Astrocyte (in vitro differentiated cells and primary cell): ENCODE results near the gene NDST4. TPM values are rescaled to one million over a fixed set of nuclear protein-coding genes. Genes with fewer than 3 reads are reported as not detected.
A peak's percentile ranks its signal among the peaks of the same experiment; 100 is the strongest.

Experiments used
- DNase-seq: peaks from one replicate; pipeline ENCODE4 v3.0.0-alpha.2; 2010; ENCODE audit warnings: low read depth
- FAIRE-seq: peaks from 2 replicates; lab custom pipeline; 2011; peaks lifted over from hg19 to GRCh38; lab: Jason Lieb, UNC
- H2AFZ ChIP-seq: 2 replicates; pipeline ENCODE4 v1.6.0; 2012; ENCODE audit warnings: low read depth, low read length, inconsistent platforms
- H3K27ac ChIP-seq: 2 replicates; pipeline ENCODE4 v1.5.1; 2011; ENCODE audit warnings: low read depth, low read length, inconsistent platforms
- H3K27me3 ChIP-seq: 2 replicates; pipeline ENCODE4 v1.6.0; 2011; ENCODE audit warnings: low read length, inconsistent platforms; ENCODE audit not compliant: insufficient read depth
- H3K36me3 ChIP-seq: 2 replicates; pipeline ENCODE4 v1.5.1; 2011; ENCODE audit warnings: low read length, inconsistent platforms; ENCODE audit not compliant: insufficient read depth
- H3K4me1 ChIP-seq: 2 replicates; pipeline ENCODE4 v1.5.1; 2011; ENCODE audit warnings: low read length, inconsistent platforms; ENCODE audit not compliant: insufficient read depth
- H3K4me2 ChIP-seq: 2 replicates; pipeline ENCODE4 v1.6.0; 2012; ENCODE audit warnings: low read length, inconsistent platforms
- H3K4me3 ChIP-seq: 2 replicates; pipeline ENCODE4 v1.5.1; 2011; ENCODE audit warnings: low read depth, mild to moderate bottlenecking, low read length, inconsistent platforms; ENCODE audit not compliant: insufficient read depth
- H3K79me2 ChIP-seq: 2 replicates; pipeline ENCODE4 v1.6.0; 2012; ENCODE audit warnings: mild to moderate bottlenecking, low read length, inconsistent platforms; ENCODE audit not compliant: insufficient read depth
- H3K9ac ChIP-seq: 2 replicates; pipeline ENCODE4 v1.6.0; 2012; ENCODE audit warnings: mild to moderate bottlenecking, low read length, inconsistent platforms
- H3K9me3 ChIP-seq: 2 replicates; pipeline ENCODE4 v1.5.1; 2012; ENCODE audit warnings: low read depth, mild to moderate bottlenecking, low read length, inconsistent platforms; ENCODE audit not compliant: insufficient read depth
- H4K20me1 ChIP-seq: 2 replicates; pipeline ENCODE4 v1.6.0; 2012; ENCODE audit warnings: low read length, inconsistent platforms; ENCODE audit not compliant: insufficient read depth
- H3K27ac Mint-ChIP-seq: one replicate; pipeline ENCODE4 v1.8.0; 2021; ENCODE audit warnings: mild to moderate bottlenecking, mixed read lengths; ENCODE audit not compliant: unreplicated experiment
- H3K27me3 Mint-ChIP-seq: one replicate; pipeline ENCODE4 v1.8.0; 2021; ENCODE audit warnings: low read depth, mixed read lengths; ENCODE audit not compliant: unreplicated experiment
- H3K36me3 Mint-ChIP-seq: one replicate; pipeline ENCODE4 v1.8.0; 2021; ENCODE audit warnings: low read depth, mixed read lengths; ENCODE audit not compliant: unreplicated experiment
- H3K4me1 Mint-ChIP-seq: one replicate; pipeline ENCODE4 v1.8.0; 2021; ENCODE audit warnings: low read depth, mixed read lengths; ENCODE audit not compliant: unreplicated experiment
- H3K4me3 Mint-ChIP-seq: one replicate; pipeline ENCODE4 v1.8.0; 2021; ENCODE audit warnings: mild to moderate bottlenecking, moderate library complexity, mixed read lengths; ENCODE audit not compliant: unreplicated experiment
- H3K9me3 Mint-ChIP-seq: one replicate; pipeline ENCODE4 v1.8.0; 2021; ENCODE audit warnings: mild to moderate bottlenecking, mixed read lengths; ENCODE audit not compliant: unreplicated experiment
- CTCF ChIP-seq: IDR thresholded peaks from 2 replicates; pipeline ENCODE4 v1.5.1; 2011; ENCODE audit warnings: low read depth, mild to moderate bottlenecking, inconsistent platforms, low read length, moderate library complexity; ENCODE audit not compliant: insufficient read depth
- EZH2 ChIP-seq: IDR thresholded peaks from 2 replicates; pipeline ENCODE4 v1.6.1; 2012; ENCODE audit warnings: mild to moderate bottlenecking, low read length, inconsistent platforms; ENCODE audit not compliant: insufficient read depth
- total RNA-seq: library from RNA; stranded (reverse); gene quantifications from 2 replicates; pipeline ENCODE4 v1.2.1, GENCODE V29; 2021

Gene NDST4
- total RNA-seq, 1 donor from 2014 or later, result not detected

GRCh38 chr4:114866901-114867670 lies 246.3 kb downstream of the NDST4 start:
- DNase-seq (no peak), FAIRE-seq (no peak)
- Histone ChIP-seq H3K36me3 (no peaks in the 10 kb centered on the region), H3K9me3 (no peaks in the 10 kb centered on the region), H3K27ac (no peak overlapping the region), H3K4me1 (no peaks in the 10 kb centered on the region), H3K4me3 (no peak overlapping the region), H4K20me1 (no peaks in the 10 kb centered on the region), H3K27me3 (no peaks in the 10 kb centered on the region), H3K79me2 (no peaks in the 10 kb centered on the region), H2AFZ (no peak overlapping the region), H3K4me2 (no peak overlapping the region), H3K9ac (no peak overlapping the region)
- no peaks in the 10 kb centered on the region for H3K36me3 Mint-ChIP-seq
- H3K27me3 Mint-ChIP-seq, result no peaks in the 10 kb centered on the region
- no peak for TF ChIP-seq EZH2
- TF ChIP-seq CTCF, result no peak
- peaks cover 10% of the 10 kb centered on the region for H3K4me1 Mint-ChIP-seq
- no peak overlapping the region for H3K4me3 Mint-ChIP-seq
- peak overlapping the region; percentile 60 for H3K27ac Mint-ChIP-seq
- no peaks in the 10 kb centered on the region for H3K9me3 Mint-ChIP-seq

- FAIRE-seq (no peak), DNase-seq (no peak)
- no peaks in the 10 kb centered on the region for H3K9me3 Mint-ChIP-seq
- no peaks in the 10 kb centered on the region for H3K4me1 ChIP-seq
- no peaks in the 10 kb centered on the region for H3K27me3 ChIP-seq
- H3K27ac ChIP-seq, result no peak overlapping the region
- H3K9me3 ChIP-seq, result no peaks in the 10 kb centered on the region
- H4K20me1 ChIP-seq, result no peaks in the 10 kb centered on the region
- no peak for TF ChIP-seq EZH2
- no peak for TF ChIP-seq CTCF
- H3K79me2 ChIP-seq, result no peaks in the 10 kb centered on the region
- H3K4me3 Mint-ChIP-seq, result no peak overlapping the region
- H2AFZ ChIP-seq, result no peak overlapping the region
- H3K36me3 ChIP-seq, result no peaks in the 10 kb centered on the region
- peaks cover 10% of the 10 kb centered on the region for H3K4me1 Mint-ChIP-seq
- H3K27ac Mint-ChIP-seq, result no peak overlapping the region
- H3K4me2 ChIP-seq, result no peak overlapping the region
- H3K27me3 Mint-ChIP-seq, result no peaks in the 10 kb centered on the region
- no peaks in the 10 kb centered on the region for H3K36me3 Mint-ChIP-seq
- H3K9ac ChIP-seq, result no peak overlapping the region
- H3K4me3 ChIP-seq, result no peak overlapping the region
Observed at GRCh38 chr4:114864060-114864459, 249.4 kb downstream of the NDST4 start.

GRCh38 chr4:114860786-114861185 lies 252.6 kb downstream of the NDST4 start:
- Mint-ChIP-seq H3K27ac (no peak overlapping the region), H3K27me3 (no peaks in the 10 kb centered on the region), H3K4me3 (no peak overlapping the region), H3K9me3 (no peaks in the 10 kb centered on the region), H3K4me1 (no peaks in the 10 kb centered on the region), H3K36me3 (no peaks in the 10 kb centered on the region)
- no peaks in the 10 kb centered on the region for H3K36me3 ChIP-seq
- no peak overlapping the region for H3K9ac ChIP-seq
- H3K4me2 ChIP-seq, result no peak overlapping the region
- H3K4me3 ChIP-seq, result no peak overlapping the region
- no peaks in the 10 kb centered on the region for H3K27me3 ChIP-seq
- H3K9me3 ChIP-seq, result no peaks in the 10 kb centered on the region
- no peaks in the 10 kb centered on the region for H3K79me2 ChIP-seq
- H3K27ac ChIP-seq, result no peak overlapping the region
- no peak for DNase-seq
- FAIRE-seq, result no peak
- H3K4me1 ChIP-seq, result no peaks in the 10 kb centered on the region
- TF ChIP-seq CTCF (no peak), EZH2 (no peak)
- H2AFZ ChIP-seq, result no peak overlapping the region
- no peaks in the 10 kb centered on the region for H4K20me1 ChIP-seq
